Measurements from ENCODE around the gene SPAG5.

DNA sequence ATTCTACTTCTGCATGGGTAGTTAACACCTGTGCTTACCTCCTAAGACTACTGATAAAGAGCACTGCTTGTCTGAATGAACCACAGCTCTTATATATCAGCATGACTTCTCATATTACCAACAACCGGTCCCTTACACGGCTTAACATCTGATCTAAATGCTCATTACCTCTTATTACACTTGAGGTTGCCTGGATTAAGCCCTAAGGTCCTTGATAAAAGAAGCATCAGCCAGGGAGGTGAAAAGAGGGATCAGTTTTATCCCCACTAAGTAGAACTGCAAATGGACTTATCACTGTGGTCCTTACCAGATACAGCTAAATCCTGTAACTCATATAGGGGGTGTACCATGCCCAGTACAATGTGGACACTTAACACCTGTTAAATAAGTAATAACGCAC, 23.4 kb upstream of the SPAG5 start:
- TF ChIP-seq, protein P1, sequence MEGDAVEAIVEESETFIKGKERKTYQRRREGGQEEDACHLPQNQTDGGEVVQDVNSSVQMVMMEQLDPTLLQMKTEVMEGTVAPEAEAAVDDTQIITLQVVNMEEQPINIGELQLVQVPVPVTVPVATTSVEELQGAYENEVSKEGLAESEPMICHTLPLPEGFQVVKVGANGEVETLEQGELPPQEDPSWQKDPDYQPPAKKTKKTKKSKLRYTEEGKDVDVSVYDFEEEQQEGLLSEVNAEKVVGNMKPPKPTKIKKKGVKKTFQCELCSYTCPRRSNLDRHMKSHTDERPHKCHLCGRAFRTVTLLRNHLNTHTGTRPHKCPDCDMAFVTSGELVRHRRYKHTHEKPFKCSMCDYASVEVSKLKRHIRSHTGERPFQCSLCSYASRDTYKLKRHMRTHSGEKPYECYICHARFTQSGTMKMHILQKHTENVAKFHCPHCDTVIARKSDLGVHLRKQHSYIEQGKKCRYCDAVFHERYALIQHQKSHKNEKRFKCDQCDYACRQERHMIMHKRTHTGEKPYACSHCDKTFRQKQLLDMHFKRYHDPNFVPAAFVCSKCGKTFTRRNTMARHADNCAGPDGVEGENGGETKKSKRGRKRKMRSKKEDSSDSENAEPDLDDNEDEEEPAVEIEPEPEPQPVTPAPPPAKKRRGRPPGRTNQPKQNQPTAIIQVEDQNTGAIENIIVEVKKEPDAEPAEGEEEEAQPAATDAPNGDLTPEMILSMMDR (conservative IDR thresholded peaks at IDR 0.05 in 1 of 2, IDR thresholded peaks at IDR 0.05 in 1 of 2; ENCODE audit: extremely low read depth in 1 of 2, insufficient read depth in 1 of 2, low read depth in 1 of 2, low read length in 2 of 2) = no peak
- no peak for TF ChIP-seq EZH2 (IDR thresholded peaks at IDR 0.05; ENCODE audit: borderline replicate concordance, low read length)

Measured in mammary epithelial cell (primary cell).